ENCODE results near the gene PDZD7. TPM values are rescaled to one million over a fixed set of nuclear protein-coding genes. Genes with fewer than 3 reads are reported as not detected.

PDZD7 gene
- total RNA-seq, 2 donors from 2014 or later: 0.12 to 0.44 TPM

- H3K27me3 Mint-ChIP-seq (ENCODE audit: low read depth): peaks cover 50% of the 10 kb centered on the region
- H3K4me3 Mint-ChIP-seq: no peak overlapping the region
- H3K36me3 Mint-ChIP-seq (ENCODE audit: insufficient read depth in 2 of 2): no peaks in the 10 kb centered on the region
These were observed 14.1 kb downstream of the PDZD7 start for GRCh38 chr10:101016814-101017213.

DNA sequence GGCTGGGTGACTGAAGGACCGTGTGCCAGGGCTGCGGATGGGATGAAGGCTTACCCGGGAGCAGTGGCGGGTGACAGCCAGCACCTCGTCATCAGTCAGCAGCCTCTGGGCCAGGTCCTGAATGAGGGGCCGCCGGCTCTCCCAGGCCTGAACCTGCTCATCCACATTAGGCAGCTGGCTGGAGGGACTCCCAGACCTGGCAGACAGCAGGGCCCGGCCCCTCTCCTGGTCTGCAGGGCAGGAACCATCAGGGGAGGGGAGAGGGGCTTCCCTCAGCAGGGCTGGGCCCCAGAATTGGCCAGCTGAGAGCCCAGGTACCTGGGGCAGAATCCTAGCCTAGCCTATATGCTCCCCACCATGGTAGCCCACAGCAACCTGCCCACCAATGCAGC, 15.4 kb downstream of the PDZD7 start:
- Mint-ChIP-seq H3K4me1 (ENCODE audit: low read depth) (peaks cover 33% of the 10 kb centered on the region), H3K27me3 (ENCODE audit: low read depth) (peaks cover 44% of the 10 kb centered on the region), H3K27ac (no peak overlapping the region), H3K36me3 (ENCODE audit: insufficient read depth in 2 of 2) (no peaks in the 10 kb centered on the region), H3K9me3 (no peaks in the 10 kb centered on the region), H3K4me3 (no peak overlapping the region)
- no peak for ATAC-seq (replicated peaks in 1 of 2)
- no peak for DNase-seq

More at GRCh38 chr10:101016814-101017213, 14.1 kb downstream of the PDZD7 start:
- ATAC-seq (replicated peaks in 1 of 2): no peak
- peaks cover 33% of the 10 kb centered on the region for H3K4me1 Mint-ChIP-seq (ENCODE audit: low read depth)
- DNase-seq: no peak
- no peak overlapping the region for H3K27ac Mint-ChIP-seq
- H3K9me3 Mint-ChIP-seq: no peaks in the 10 kb centered on the region

GRCh38 chr10:101014966-101015581, 15.9 kb downstream of the PDZD7 start:
- Mint-ChIP-seq H3K4me3 (no peak overlapping the region), H3K9me3 (no peaks in the 10 kb centered on the region), H3K36me3 (ENCODE audit: insufficient read depth in 2 of 2) (no peaks in the 10 kb centered on the region), H3K27ac (no peak overlapping the region), H3K27me3 (ENCODE audit: low read depth) (peaks cover 42% of the 10 kb centered on the region), H3K4me1 (ENCODE audit: low read depth) (peaks cover 33% of the 10 kb centered on the region)
- DNase-seq (peak in 1 of 2 donors; percentile 18), ATAC-seq (replicated peaks in 1 of 2) (peak in 1 of 2 donors; percentile 35)

- peaks cover 33% of the 10 kb centered on the region for H3K4me1 Mint-ChIP-seq (ENCODE audit: low read depth)
- H3K27me3 Mint-ChIP-seq (ENCODE audit: low read depth): peaks cover 37% of the 10 kb centered on the region
- no peak overlapping the region for H3K4me3 Mint-ChIP-seq
- ATAC-seq (replicated peaks in 1 of 2): peak; percentile 33 to 41
- peak; percentile 80 to 84 for DNase-seq
- H3K27ac Mint-ChIP-seq: no peak overlapping the region
- H3K9me3 Mint-ChIP-seq: no peaks in the 10 kb centered on the region
- H3K36me3 Mint-ChIP-seq (ENCODE audit: insufficient read depth in 2 of 2): no peaks in the 10 kb centered on the region
These were observed 16.6 kb downstream of the PDZD7 start for GRCh38 chr10:101014230-101014884.

DNA sequence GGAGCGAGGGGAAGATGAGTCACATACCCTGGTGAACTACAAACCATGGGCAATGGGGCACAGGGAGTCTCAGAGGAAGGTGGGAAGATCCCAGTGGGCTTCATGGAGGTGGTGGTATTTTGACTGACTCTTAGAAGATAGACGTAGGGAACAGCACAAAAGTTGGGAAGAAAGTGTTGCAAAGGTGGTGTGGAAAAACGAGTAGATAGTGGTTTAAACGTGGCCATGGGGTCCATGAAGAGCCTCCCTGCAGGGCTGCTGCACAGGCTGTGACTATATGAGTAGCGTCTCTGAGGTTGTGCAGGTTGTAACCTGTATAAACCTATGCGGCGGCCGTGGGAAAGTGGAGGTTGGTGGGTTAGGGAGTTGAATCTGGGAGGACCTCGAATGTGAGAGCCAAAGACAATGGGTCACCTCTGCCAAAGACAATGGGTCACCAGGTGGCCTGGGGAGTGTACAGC, 17.5 kb downstream of the PDZD7 start:
- H3K4me1 Mint-ChIP-seq (ENCODE audit: low read depth): peaks cover 29% of the 10 kb centered on the region
- DNase-seq: no peak
- H3K36me3 Mint-ChIP-seq (ENCODE audit: insufficient read depth in 2 of 2): no peaks in the 10 kb centered on the region
- no peaks in the 10 kb centered on the region for H3K9me3 Mint-ChIP-seq
- H3K4me3 Mint-ChIP-seq: peak overlapping the region; percentile 24 to 35
- H3K27ac Mint-ChIP-seq: no peak overlapping the region
- no peak for ATAC-seq (replicated peaks in 1 of 2)
- peaks cover 32% of the 10 kb centered on the region for H3K27me3 Mint-ChIP-seq (ENCODE audit: low read depth)

DNA sequence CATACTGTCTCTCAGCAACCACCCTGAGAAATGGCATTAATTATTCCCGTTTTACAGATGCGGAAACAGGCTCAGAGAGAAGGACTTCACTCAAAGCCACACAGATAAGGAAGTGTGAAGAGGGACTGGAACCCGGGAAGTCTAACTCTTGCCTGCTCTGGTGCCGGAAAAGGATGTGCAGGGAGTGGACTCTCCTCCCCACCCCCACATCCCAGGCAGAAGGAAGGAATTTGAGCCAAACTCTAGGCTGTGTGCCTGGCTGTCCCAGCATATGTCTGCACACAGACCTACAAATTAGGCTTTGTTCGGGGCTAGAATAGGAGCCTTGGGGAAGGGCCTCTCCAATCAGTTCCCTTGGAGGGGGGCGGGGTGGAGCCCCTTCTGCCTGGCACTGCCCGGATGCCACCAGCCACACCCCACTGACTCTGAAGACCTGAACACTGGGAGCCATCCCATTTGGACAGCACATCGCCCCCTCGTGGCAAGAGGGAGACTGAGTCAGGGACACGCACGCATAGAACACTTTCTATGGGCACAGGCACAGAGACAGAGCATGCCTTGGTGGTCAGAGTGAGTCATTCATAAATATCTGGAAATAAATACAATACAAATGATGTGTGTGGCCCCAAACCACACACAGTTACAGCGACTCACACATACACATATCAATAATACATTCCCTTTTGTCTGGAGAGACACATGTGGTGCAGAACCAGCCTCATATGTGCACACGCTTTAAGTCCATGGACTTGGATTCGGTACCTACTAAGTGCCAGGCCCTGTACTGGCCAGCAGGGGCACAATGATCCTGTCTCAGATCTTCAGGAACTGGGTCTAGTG, 18.2 kb downstream of the PDZD7 start:
- peak overlapping the region; percentile 24 to 35 for H3K4me3 Mint-ChIP-seq

GRCh38 chr10:101011517-101012423, 19.2 kb downstream of the PDZD7 start:
- Mint-ChIP-seq H3K4me1 (ENCODE audit: low read depth) (peaks cover 27% of the 10 kb centered on the region), H3K27me3 (ENCODE audit: low read depth) (peaks cover 16% of the 10 kb centered on the region), H3K9me3 (no peaks in the 10 kb centered on the region), H3K27ac (no peak overlapping the region), H3K36me3 (ENCODE audit: insufficient read depth in 2 of 2) (no peaks in the 10 kb centered on the region), H3K4me3 (no peak overlapping the region)
- DNase-seq (no peak), ATAC-seq (replicated peaks in 1 of 2) (no peak)

More for the DNA sequence above, 18.2 kb downstream of the PDZD7 start:
- Mint-ChIP-seq H3K27me3 (ENCODE audit: low read depth) (peaks cover 25% of the 10 kb centered on the region), H3K9me3 (no peaks in the 10 kb centered on the region), H3K36me3 (ENCODE audit: insufficient read depth in 2 of 2) (no peaks in the 10 kb centered on the region), H3K27ac (no peak overlapping the region), H3K4me1 (ENCODE audit: low read depth) (peaks cover 27% of the 10 kb centered on the region)
- DNase-seq (peak; percentile 81 to 83), ATAC-seq (replicated peaks in 1 of 2) (peak; percentile 84 to 86)

GRCh38 chr10:101010329-101010728, 20.6 kb downstream of the PDZD7 start:
- H3K27ac Mint-ChIP-seq: no peak overlapping the region
- no peak for ATAC-seq (replicated peaks in 1 of 2)
- DNase-seq: no peak
- no peak overlapping the region for H3K4me3 Mint-ChIP-seq
- H3K36me3 Mint-ChIP-seq (ENCODE audit: insufficient read depth in 2 of 2): no peaks in the 10 kb centered on the region
- H3K4me1 Mint-ChIP-seq (ENCODE audit: low read depth): peaks cover 25% of the 10 kb centered on the region
- no peaks in the 10 kb centered on the region for H3K9me3 Mint-ChIP-seq
- peaks cover 6% of the 10 kb centered on the region for H3K27me3 Mint-ChIP-seq (ENCODE audit: low read depth)

- no peaks in the 10 kb centered on the region for H3K9me3 Mint-ChIP-seq
- peaks cover 11% of the 10 kb centered on the region for H3K4me1 Mint-ChIP-seq (ENCODE audit: low read depth)
- peaks cover 6% of the 10 kb centered on the region for H3K27me3 Mint-ChIP-seq (ENCODE audit: low read depth)
- H3K27ac Mint-ChIP-seq: no peak overlapping the region
- H3K4me3 Mint-ChIP-seq: no peak overlapping the region
- ATAC-seq (replicated peaks in 1 of 2) (no peak), DNase-seq (no peak)
- H3K36me3 Mint-ChIP-seq (ENCODE audit: insufficient read depth in 2 of 2): no peaks in the 10 kb centered on the region
These were observed 22.0 kb downstream of the PDZD7 start for GRCh38 chr10:101008823-101009423.

DNA sequence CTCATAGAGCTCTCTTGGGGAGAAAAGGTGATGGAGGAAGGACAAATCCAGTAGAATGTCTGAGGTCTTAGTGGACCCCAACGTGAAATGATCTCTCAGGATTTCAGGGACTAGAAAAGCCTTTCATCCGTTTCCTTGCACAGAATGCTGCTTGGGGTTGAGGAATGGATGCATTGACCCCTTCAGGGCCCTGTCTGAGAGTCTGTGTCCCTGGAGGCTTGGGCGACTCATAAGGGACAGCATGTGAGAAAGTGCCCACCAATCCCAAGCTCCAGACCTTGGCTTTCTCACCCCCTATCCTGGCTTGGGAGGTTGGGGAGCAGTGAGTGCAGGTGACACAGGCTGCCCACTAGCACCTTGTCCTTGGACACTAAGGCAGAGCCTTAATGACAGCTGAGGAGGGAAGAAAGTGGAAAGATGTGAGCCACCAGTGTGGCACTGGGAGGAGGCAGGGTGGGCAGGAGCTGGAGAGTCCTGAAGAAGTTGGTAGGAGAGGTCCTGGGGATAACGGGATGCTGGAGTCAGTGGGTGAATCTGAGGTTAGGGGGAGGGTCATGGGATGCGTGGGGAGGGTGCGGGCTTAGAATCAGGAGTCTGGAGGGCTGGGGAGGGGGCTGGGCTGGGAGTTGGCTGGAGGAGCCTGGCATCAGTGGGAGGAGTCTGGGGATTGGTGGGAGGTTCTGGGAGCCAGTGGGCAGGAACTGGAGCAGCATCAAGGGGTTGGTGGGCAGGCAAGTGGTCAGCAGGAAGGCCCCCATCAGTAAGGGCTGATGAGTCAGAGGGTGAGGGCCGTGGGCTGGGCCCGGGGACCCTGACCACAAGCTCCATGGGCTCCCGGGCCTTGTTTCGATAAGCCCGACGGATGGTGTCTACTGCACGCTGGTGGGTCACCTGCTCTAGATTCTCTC, 22.8 kb downstream of the PDZD7 start:
- no peak overlapping the region for H3K27ac Mint-ChIP-seq
- H3K4me3 Mint-ChIP-seq: no peak overlapping the region
- H3K27me3 Mint-ChIP-seq (ENCODE audit: low read depth): peaks cover 2% of the 10 kb centered on the region
- DNase-seq (no peak), ATAC-seq (replicated peaks in 1 of 2) (no peak)
- H3K4me1 Mint-ChIP-seq (ENCODE audit: low read depth): peaks cover 7% of the 10 kb centered on the region
- H3K9me3 Mint-ChIP-seq: no peaks in the 10 kb centered on the region
- no peaks in the 10 kb centered on the region for H3K36me3 Mint-ChIP-seq (ENCODE audit: insufficient read depth in 2 of 2)

GRCh38 chr10:101007099-101007711, 23.7 kb downstream of the PDZD7 start:
- Mint-ChIP-seq H3K4me3 (no peak overlapping the region), H3K36me3 (ENCODE audit: insufficient read depth in 2 of 2) (no peaks in the 10 kb centered on the region), H3K4me1 (ENCODE audit: low read depth) (no peaks in the 10 kb centered on the region), H3K27ac (no peak overlapping the region), H3K9me3 (no peaks in the 10 kb centered on the region), H3K27me3 (ENCODE audit: low read depth) (no peaks in the 10 kb centered on the region)
- no peak for DNase-seq
- ATAC-seq (replicated peaks in 1 of 2): no peak
